ENCODE data around the gene IL20RB. TPM values are rescaled to one million over a fixed set of nuclear protein-coding genes. Genes with fewer than 3 reads are reported as not detected.

The IL20RB gene
- total RNA-seq, 1 donor, result 2.2 TPM

- no peak for TF ChIP-seq CTCF (IDR thresholded peaks at IDR 0.05; ENCODE audit: insufficient read depth, low read depth, low read length)
- no peak overlapping the region for H3K4me3 ChIP-seq (ENCODE audit: low read depth, low read length)
- peak; percentile 73 for DNase-seq (ENCODE audit: low read depth)
Measured at GRCh38 chr3:136952292-136952691, 5.5 kb upstream of the IL20RB start.

GRCh38 chr3:136954251-136954650 is 3.5 kb upstream of the IL20RB start:
- peak; percentile 88 for DNase-seq (ENCODE audit: low read depth)
- no peak overlapping the region for H3K4me3 ChIP-seq (ENCODE audit: low read depth, low read length)
- TF ChIP-seq CTCF (IDR thresholded peaks at IDR 0.05; ENCODE audit: insufficient read depth, low read depth, low read length), result no peak

- no peak for TF ChIP-seq CTCF (IDR thresholded peaks at IDR 0.05; ENCODE audit: insufficient read depth, low read depth, low read length)
- no peak overlapping the region for H3K4me3 ChIP-seq (ENCODE audit: low read depth, low read length)
- no peak for DNase-seq (ENCODE audit: low read depth)
Measured at GRCh38 chr3:136954980-136955780, 2.6 kb upstream of the IL20RB start.

- no peak overlapping the region for H3K4me3 ChIP-seq (ENCODE audit: low read depth, low read length)
- TF ChIP-seq CTCF (IDR thresholded peaks at IDR 0.05; ENCODE audit: insufficient read depth, low read depth, low read length), result no peak
- peak; percentile 96 for DNase-seq (ENCODE audit: low read depth)
Measured at GRCh38 chr3:136955813-136956212, 2.0 kb upstream of the IL20RB start.

- no peak for DNase-seq (ENCODE audit: low read depth)
- no peak overlapping the region for H3K4me3 ChIP-seq (ENCODE audit: low read depth, low read length)
- TF ChIP-seq CTCF (IDR thresholded peaks at IDR 0.05; ENCODE audit: insufficient read depth, low read depth, low read length), result no peak
Measured at GRCh38 chr3:136956971-136957370, 812 bp upstream of the IL20RB start.

GRCh38 chr3:136958939-136959338 is 1.2 kb downstream of the IL20RB start:
- no peak for TF ChIP-seq CTCF (IDR thresholded peaks at IDR 0.05; ENCODE audit: insufficient read depth, low read depth, low read length)
- DNase-seq (ENCODE audit: low read depth), result no peak
- H3K4me3 ChIP-seq (ENCODE audit: low read depth, low read length), result peak overlapping the region; percentile 58

GRCh38 chr3:136959599-136959998 is 1.8 kb downstream of the IL20RB start:
- no peak for TF ChIP-seq CTCF (IDR thresholded peaks at IDR 0.05; ENCODE audit: insufficient read depth, low read depth, low read length)
- no peak for DNase-seq (ENCODE audit: low read depth)
- peak overlapping the region; percentile 58 for H3K4me3 ChIP-seq (ENCODE audit: low read depth, low read length)

Data from fibroblast of villous mesenchyme (primary cell).